Smooth muscle cell (in vitro differentiated cells): ENCODE data around the gene TMEM132D. TPM values are rescaled to one million over a fixed set of nuclear protein-coding genes. Genes with fewer than 3 reads are reported as not detected.

Source experiments
- DNase-seq: peaks from one replicate; lab custom pipeline; 2025; ENCODE audit not compliant: unreplicated experiment; lab: John Stamatoyannopoulos, UW
- H2AFZ ChIP-seq: fragments of 200-600 bp; sonication (generic); 2 replicates; pipeline ENCODE4 v1.6.0; 2016; ENCODE audit warnings: antibody characterized with exemption, low read depth, mild to moderate bottlenecking
- H3F3A ChIP-seq: fragments of 200-600 bp; sonication (generic); 2 replicates; pipeline ENCODE4 v1.6.0; 2017; ENCODE audit warnings: antibody characterized with exemption, low read depth
- H3K27ac ChIP-seq: fragments of 200-600 bp; sonication (generic); 2 replicates; pipeline ENCODE4 v1.5.1; 2016; ENCODE audit warnings: low read depth, mild to moderate bottlenecking
- H3K27me3 ChIP-seq: fragments of 200-600 bp; sonication (generic); 2 replicates; pipeline ENCODE4 v1.6.1; 2016; ENCODE audit warnings: low read depth, mild to moderate bottlenecking
- H3K36me3 ChIP-seq: fragments of 200-600 bp; sonication (generic); 2 replicates; pipeline ENCODE4 v1.5.1; 2016; ENCODE audit warnings: low read depth
- H3K4me1 ChIP-seq: fragments of 200-600 bp; sonication (generic); 2 replicates; pipeline ENCODE4 v1.5.1; 2016; ENCODE audit warnings: low read depth
- H3K4me2 ChIP-seq: fragments of 200-600 bp; sonication (generic); 2 replicates; pipeline ENCODE4 v1.6.0; 2016; ENCODE audit warnings: mild to moderate bottlenecking
- H3K4me3 ChIP-seq: fragments of 200-600 bp; sonication (generic); 2 replicates; pipeline ENCODE4 v1.5.1; 2016; ENCODE audit warnings: mild to moderate bottlenecking
- H3K79me2 ChIP-seq: fragments of 200-600 bp; sonication (generic); 2 replicates; pipeline ENCODE4 v1.6.0; 2016; ENCODE audit warnings: low read depth, mild to moderate bottlenecking
- H3K9ac ChIP-seq: fragments of 200-600 bp; sonication (generic); 2 replicates; pipeline ENCODE4 v1.6.0; 2016; ENCODE audit warnings: low read depth
- H3K9me3 ChIP-seq: fragments of 200-600 bp; sonication (generic); replicated peaks from 2 replicates; pipeline ENCODE4 v1.5.1; 2016; ENCODE audit warnings: low read depth
- H4K20me1 ChIP-seq: fragments of 200-600 bp; sonication (generic); 2 replicates; pipeline ENCODE4 v1.6.0; 2016; ENCODE audit warnings: low read depth
- WGBS: methylation state at CpG from one replicate; pipeline ENCODE4 v1.1.7; 2016; ENCODE audit warnings: low lambda C conversion rate; 5-methylcytosine and 5-hydroxymethylcytosine counted together
- polyA plus RNA-seq: library from polyadenylated mRNA; unstranded; fragments of >200 nt; fragmentation: Nextera tagmentation; extraction: Ambion mirVana; gene quantifications from 2 replicates; pipeline ENCODE4 v1.2.1, GENCODE V29; 2016
- total RNA-seq: library from RNA; depleted of rRNA; stranded (reverse); fragments of >200 nt; gene quantifications from 2 replicates; pipeline ENCODE4 v1.2.3, GENCODE V29; 2014
- TF ChIP-seq, protein P1 (sequence below): fragments of 200-600 bp; sonication (generic); IDR thresholded peaks from 2 replicates; pipeline ENCODE4 v1.5.1; 2017; ENCODE audit warnings: borderline replicate concordance, mild to moderate bottlenecking, antibody characterized with exemption; ENCODE audit not compliant: insufficient read depth, poor library complexity, severe bottlenecking

The TMEM132D gene
- total and polyA plus RNA-seq, 2 experiments from 2014 or later = not detected

DNA sequence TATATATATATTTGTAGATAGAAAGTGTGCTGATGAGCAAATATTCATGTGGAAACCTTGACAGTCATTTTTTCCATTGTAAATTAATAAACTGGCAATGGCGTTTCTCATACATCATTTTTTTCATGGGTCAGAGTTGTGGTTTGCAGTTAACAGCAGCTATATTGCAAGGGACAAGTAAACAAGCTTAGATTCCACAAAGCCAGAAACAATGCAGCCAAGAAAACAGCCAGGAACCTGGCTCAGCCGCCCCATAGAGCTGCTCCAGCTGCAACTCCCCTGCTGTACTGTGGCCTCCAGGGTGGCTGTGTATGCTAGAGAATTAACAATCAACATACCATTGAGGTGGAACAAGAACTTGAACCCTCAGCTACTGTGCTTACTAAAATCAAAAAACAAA, 298.2 kb downstream of the TMEM132D start:
- H3F3A ChIP-seq = no peaks in the 10 kb centered on the region
- no peak overlapping the region for H3K4me2 ChIP-seq
- H3K9me3 ChIP-seq = no peaks in the 10 kb centered on the region
- TF ChIP-seq, protein P1, sequence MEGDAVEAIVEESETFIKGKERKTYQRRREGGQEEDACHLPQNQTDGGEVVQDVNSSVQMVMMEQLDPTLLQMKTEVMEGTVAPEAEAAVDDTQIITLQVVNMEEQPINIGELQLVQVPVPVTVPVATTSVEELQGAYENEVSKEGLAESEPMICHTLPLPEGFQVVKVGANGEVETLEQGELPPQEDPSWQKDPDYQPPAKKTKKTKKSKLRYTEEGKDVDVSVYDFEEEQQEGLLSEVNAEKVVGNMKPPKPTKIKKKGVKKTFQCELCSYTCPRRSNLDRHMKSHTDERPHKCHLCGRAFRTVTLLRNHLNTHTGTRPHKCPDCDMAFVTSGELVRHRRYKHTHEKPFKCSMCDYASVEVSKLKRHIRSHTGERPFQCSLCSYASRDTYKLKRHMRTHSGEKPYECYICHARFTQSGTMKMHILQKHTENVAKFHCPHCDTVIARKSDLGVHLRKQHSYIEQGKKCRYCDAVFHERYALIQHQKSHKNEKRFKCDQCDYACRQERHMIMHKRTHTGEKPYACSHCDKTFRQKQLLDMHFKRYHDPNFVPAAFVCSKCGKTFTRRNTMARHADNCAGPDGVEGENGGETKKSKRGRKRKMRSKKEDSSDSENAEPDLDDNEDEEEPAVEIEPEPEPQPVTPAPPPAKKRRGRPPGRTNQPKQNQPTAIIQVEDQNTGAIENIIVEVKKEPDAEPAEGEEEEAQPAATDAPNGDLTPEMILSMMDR = no peak
- 79% methylated on average over 2 of the region's 2 CpGs for WGBS
- no peaks in the 10 kb centered on the region for H3K36me3 ChIP-seq
- no peaks in the 10 kb centered on the region for H4K20me1 ChIP-seq
- H3K79me2 ChIP-seq = no peaks in the 10 kb centered on the region
- no peaks in the 10 kb centered on the region for H3K27me3 ChIP-seq
- H3K27ac ChIP-seq = no peak overlapping the region
- no peak overlapping the region for H2AFZ ChIP-seq
- no peak overlapping the region for H3K4me3 ChIP-seq
- DNase-seq = no peak
- H3K4me1 ChIP-seq = peaks cover 15% of the 10 kb centered on the region
- no peak overlapping the region for H3K9ac ChIP-seq

DNA sequence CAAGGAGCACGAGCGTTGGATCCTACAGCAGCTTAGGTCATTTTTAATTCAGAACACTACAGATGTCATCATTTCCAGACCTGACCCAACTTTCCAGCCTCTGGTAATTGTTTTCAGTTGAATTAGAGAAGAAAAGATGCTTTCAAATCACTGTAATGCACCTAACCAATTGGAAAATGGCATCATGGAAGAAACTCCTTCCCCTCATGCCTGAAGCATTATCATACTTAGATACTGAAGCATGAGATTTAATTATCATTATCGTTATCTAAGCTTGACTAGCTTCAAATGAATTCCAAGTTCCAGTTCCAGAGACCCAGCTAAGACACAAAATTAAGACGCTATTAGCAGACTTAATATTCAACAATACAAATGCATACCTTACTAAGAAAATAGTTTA, 299.3 kb downstream of the TMEM132D start:
- no peak overlapping the region for H3K9ac ChIP-seq
- H3K4me1 ChIP-seq = peaks cover 15% of the 10 kb centered on the region
- 94% methylated on average over 4 of the region's 4 CpGs for WGBS
- no peak overlapping the region for H3K27ac ChIP-seq
- DNase-seq = no peak
- H2AFZ ChIP-seq = no peak overlapping the region
- no peaks in the 10 kb centered on the region for H3F3A ChIP-seq
- no peaks in the 10 kb centered on the region for H4K20me1 ChIP-seq
- no peaks in the 10 kb centered on the region for H3K9me3 ChIP-seq
- no peak overlapping the region for H3K4me3 ChIP-seq
- no peaks in the 10 kb centered on the region for H3K27me3 ChIP-seq
- H3K36me3 ChIP-seq = no peaks in the 10 kb centered on the region
- no peaks in the 10 kb centered on the region for H3K79me2 ChIP-seq
- H3K4me2 ChIP-seq = no peak overlapping the region
- TF ChIP-seq, protein P1 = no peak

DNA sequence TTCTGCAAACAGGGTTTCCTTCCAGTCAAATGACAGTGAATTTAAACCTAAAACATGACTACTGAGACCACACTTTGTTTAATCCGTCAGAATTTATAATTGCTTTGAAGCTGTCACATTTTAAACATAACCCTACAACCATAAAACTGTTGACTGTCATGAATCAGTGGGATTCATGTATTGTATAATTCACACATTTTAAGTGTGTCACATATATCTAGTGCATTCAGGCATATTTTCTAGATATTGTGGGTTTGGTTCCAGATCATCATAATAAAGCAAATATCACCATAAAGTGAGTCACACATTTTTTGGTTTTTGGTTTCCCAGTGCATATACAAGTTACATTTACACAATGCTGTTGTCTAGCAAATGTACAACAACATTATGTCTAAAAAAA, 304.4 kb downstream of the TMEM132D start:
- 44% methylated on average over 1 of the region's 1 CpG for WGBS
- Histone ChIP-seq H3K9ac (no peak overlapping the region), H3K4me3 (no peak overlapping the region), H3K36me3 (no peaks in the 10 kb centered on the region), H4K20me1 (no peaks in the 10 kb centered on the region), H3K79me2 (no peaks in the 10 kb centered on the region), H3K27ac (no peak overlapping the region), H3F3A (no peaks in the 10 kb centered on the region), H3K27me3 (no peaks in the 10 kb centered on the region), H2AFZ (no peak overlapping the region), H3K9me3 (no peaks in the 10 kb centered on the region), H3K4me2 (no peak overlapping the region), H3K4me1 (peaks cover 3% of the 10 kb centered on the region)
- no peak for DNase-seq
- TF ChIP-seq, protein P1 = no peak

DNA sequence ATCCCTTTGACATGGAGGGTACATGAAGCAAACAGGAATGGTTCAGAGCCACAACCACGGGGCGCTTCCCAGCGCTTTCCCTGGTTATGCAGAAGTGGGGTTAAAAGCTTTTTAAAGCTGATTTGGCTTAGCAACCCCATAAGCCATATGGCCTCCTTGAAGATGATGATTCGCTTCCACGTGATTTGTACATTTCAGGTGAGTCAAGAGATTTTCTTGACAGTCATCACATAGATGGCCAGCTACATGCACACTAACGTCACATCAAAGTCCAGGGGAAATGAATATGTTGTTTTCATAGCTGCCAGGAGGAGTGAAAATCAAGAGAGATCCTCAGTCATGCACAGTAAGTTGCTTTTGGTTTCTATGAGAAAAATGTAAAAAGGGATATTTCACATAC, 309.7 kb downstream of the TMEM132D start:
- Histone ChIP-seq H3K9me3 (no peaks in the 10 kb centered on the region), H3F3A (no peaks in the 10 kb centered on the region), H3K4me2 (no peak overlapping the region), H3K9ac (no peak overlapping the region), H3K4me3 (no peak overlapping the region), H3K27me3 (peaks cover 9% of the 10 kb centered on the region), H3K36me3 (no peaks in the 10 kb centered on the region), H2AFZ (no peak overlapping the region), H3K79me2 (no peaks in the 10 kb centered on the region), H3K27ac (no peak overlapping the region), H4K20me1 (no peaks in the 10 kb centered on the region), H3K4me1 (peaks cover 3% of the 10 kb centered on the region)
- TF ChIP-seq, protein P1 = no peak
- 91% methylated on average over 6 of the region's 6 CpGs for WGBS
- DNase-seq = no peak
